PFSK-1 (cell line): Measurements from ENCODE around the gene HDAC3.

Experiments
- FOXP2 ChIP-seq: optimal IDR thresholded peaks from 2 replicates; pipeline ENCODE3; 2011; ENCODE audit warnings: borderline replicate concordance, control low read depth, inconsistent platforms; ENCODE audit not compliant: insufficient read depth; ENCODE audit errors: extremely low read length, extremely low read depth
- POLR2AphosphoS5 ChIP-seq: IDR thresholded peaks from 2 replicates; pipeline ENCODE4 v1.6.1; 2012; ENCODE audit warnings: low read depth, mild to moderate bottlenecking, control low read depth, low read length, moderate library complexity
- REST ChIP-seq, 2 experiments: IDR thresholded peaks; 2 replicates each; pipeline versions ENCODE4 v1.6.1 to v1.8.0; 2011 to 2012; ENCODE audit warnings: low read depth in 2 of 2, low read length in 2 of 2, control low read depth in 1 of 2, inconsistent platforms in 1 of 2, mild to moderate bottlenecking in 1 of 2, moderate library complexity in 1 of 2; ENCODE audit not compliant: insufficient read depth in 1 of 2
- SIN3A ChIP-seq: IDR thresholded peaks from 2 replicates; pipeline ENCODE4 v1.6.1; 2012; ENCODE audit warnings: mild to moderate bottlenecking, low read length, moderate library complexity, borderline replicate concordance; ENCODE audit not compliant: insufficient read depth
- TAF1 ChIP-seq: IDR thresholded peaks from 2 replicates; pipeline ENCODE4 v1.6.1; 2012; ENCODE audit warnings: low read length, control low read depth, borderline replicate concordance; ENCODE audit not compliant: insufficient read depth

HDAC3 gene

GRCh38 chr5:141651728-141652105 is 15.1 kb upstream of the HDAC3 start:
- no peak for TF ChIP-seq POLR2AphosphoS5
- TF ChIP-seq FOXP2 = no peak
- no peak for TF ChIP-seq REST (IDR thresholded peaks at IDR 0.05; ENCODE audit: insufficient read depth in 1 of 2, low read depth in 2 of 2, low read length in 2 of 2)
- no peak for TF ChIP-seq SIN3A
- no peak for TF ChIP-seq TAF1

GRCh38 chr5:141650851-141651727 is 14.4 kb upstream of the HDAC3 start, which contains the start of gene FCHSD1:
Gene FCHSD1 (minus strand): TSS chr5:141651418. CDS start chr5:141651368, 50 bp downstream.
- no peak for TF ChIP-seq SIN3A
- TF ChIP-seq REST (IDR thresholded peaks at IDR 0.05; ENCODE audit: insufficient read depth in 1 of 2, low read depth in 2 of 2, low read length in 2 of 2) = no peak
- no peak for TF ChIP-seq FOXP2
- TF ChIP-seq TAF1 = 0 out of 2 replicates have a peak, but pooled peaks have one; percentile 20
- TF ChIP-seq POLR2AphosphoS5 = peak; percentile 71

- no peak for TF ChIP-seq REST (IDR thresholded peaks at IDR 0.05; ENCODE audit: insufficient read depth in 1 of 2, low read depth in 2 of 2, low read length in 2 of 2)
These were observed 13.3 kb upstream of the HDAC3 start for GRCh38 chr5:141649972-141650371.

- TF ChIP-seq SIN3A (no peak), FOXP2 (no peak), REST (IDR thresholded peaks at IDR 0.05; ENCODE audit: insufficient read depth in 1 of 2, low read depth in 2 of 2, low read length in 2 of 2) (no peak), POLR2AphosphoS5 (no peak), TAF1 (no peak)
These were observed 12.5 kb upstream of the HDAC3 start for GRCh38 chr5:141649056-141649688.

- TF ChIP-seq TAF1 = no peak
- TF ChIP-seq SIN3A = no peak
- no peak for TF ChIP-seq POLR2AphosphoS5
- no peak for TF ChIP-seq REST (IDR thresholded peaks at IDR 0.05; ENCODE audit: insufficient read depth in 1 of 2, low read depth in 2 of 2, low read length in 2 of 2)
These were observed 11.2 kb upstream of the HDAC3 start for GRCh38 chr5:141647851-141648250.
